NCI-H460 (cell line): ENCODE data around the gene PRODH2. TPM values are rescaled to one million over a fixed set of nuclear protein-coding genes. Genes with fewer than 3 reads are reported as not detected.

Source experiments
- total RNA-seq: library from RNA; depleted of rRNA; stranded (reverse); fragments of >200 nt; shearing (Covaris generic); gene quantifications from 2 replicates; pipeline ENCODE4 v1.2.3, GENCODE V29; 2014; rRNA removed

The PRODH2 gene
- total RNA-seq, 1 experiment from 2014 or later, result not detected

Other genes starting within 250 kb of the PRODH2 start
- not detected in 2 replicates for gene ATP4A, start 249.2 kb downstream of the PRODH2 start, total RNA-seq
- not detected in 2 replicates for gene PMIS2, start 226.7 kb downstream of the PRODH2 start, total RNA-seq
- gene HAUS5, start 200.1 kb downstream of the PRODH2 start, total RNA-seq, result 8.6 and 9.9 TPM in 2 replicates
- gene RBM42, start 183.8 kb downstream of the PRODH2 start, total RNA-seq, result 72.5 and 80.0 TPM in 2 replicates
- gene ETV2, start 171.1 kb downstream of the PRODH2 start, total RNA-seq, result 0.30 TPM in 1 of 2 replicates, not detected in the other
- gene COX6B1, start 164.5 kb downstream of the PRODH2 start, total RNA-seq, result 297 and 343 TPM in 2 replicates
- 0.25 TPM in 1 of 2 replicates, not detected in the other for gene UPK1A, start 146.3 kb downstream of the PRODH2 start, total RNA-seq
- not detected in 2 replicates for gene ZBTB32, start 108.3 kb downstream of the PRODH2 start, total RNA-seq
- gene KMT2B, start 94.8 kb downstream of the PRODH2 start, total RNA-seq, result 7.7 and 9.4 TPM in 2 replicates
- gene IGFLR1, start 70.4 kb downstream of the PRODH2 start, total RNA-seq, result 0.49 and 1.6 TPM in 2 replicates
- gene U2AF1L4, start 67.4 kb downstream of the PRODH2 start, total RNA-seq, result 21.0 and 21.8 TPM in 2 replicates
- 63.8 and 70.6 TPM in 2 replicates for gene PSENEN, start 67.2 kb downstream of the PRODH2 start, total RNA-seq
- 7.0 and 8.4 TPM in 2 replicates for gene LIN37, start 64.3 kb downstream of the PRODH2 start, total RNA-seq
- gene HSPB6, start 55.8 kb downstream of the PRODH2 start, total RNA-seq, result 3.7 and 6.7 TPM in 2 replicates
- 7.4 and 8.0 TPM in 2 replicates for gene PROSER3, start 54.7 kb downstream of the PRODH2 start, total RNA-seq
- 3.1 and 3.5 TPM in 2 replicates for gene ARHGAP33, start 37.3 kb downstream of the PRODH2 start, total RNA-seq
- not detected in 2 replicates for gene NPHS1, start 39.7 kb upstream of the PRODH2 start, total RNA-seq
- gene KIRREL2, start 44.1 kb upstream of the PRODH2 start, total RNA-seq, result 0.12 and 0.32 TPM in 2 replicates
- 12.2 and 19.5 TPM in 2 replicates for gene APLP1, start 55.7 kb upstream of the PRODH2 start, total RNA-seq
- 4.3 and 5.1 TPM in 2 replicates for gene NFKBID, start 87.7 kb upstream of the PRODH2 start, total RNA-seq
- gene HCST, start 89.7 kb upstream of the PRODH2 start, total RNA-seq, result not detected in 2 replicates
- gene TYROBP, start 95.5 kb upstream of the PRODH2 start, total RNA-seq, result 0.64 TPM in 1 of 2 replicates, not detected in the other
- 3.5 and 6.1 TPM in 2 replicates for gene LRFN3, start 123.5 kb upstream of the PRODH2 start, total RNA-seq
- 19.8 and 26.1 TPM in 2 replicates for gene SDHAF1, start 182.3 kb upstream of the PRODH2 start, total RNA-seq
- 0.22 and 0.26 TPM in 2 replicates for gene SYNE4, start 196.0 kb upstream of the PRODH2 start, total RNA-seq
- gene ALKBH6, start 201.4 kb upstream of the PRODH2 start, total RNA-seq, result 21.1 and 25.6 TPM in 2 replicates
- gene CLIP3, start 220.0 kb upstream of the PRODH2 start, total RNA-seq, result 0.27 and 0.35 TPM in 2 replicates
- 2.9 and 3.0 TPM in 2 replicates for gene THAP8, start 241.4 kb upstream of the PRODH2 start, total RNA-seq
- 12.3 and 13.7 TPM in 2 replicates for gene WDR62, start 242.1 kb upstream of the PRODH2 start, total RNA-seq